GM19452 (cell line): ENCODE results near the gene RTN4RL2.

ENCODE experiments used
- ATAC-seq: cut with Tn5 transposase; IDR thresholded peaks from one replicate; pipeline ENCODE4 v1.9.1; 2021; ENCODE audit not compliant: unreplicated experiment

Gene RTN4RL2

GRCh38 chr11:57498540-57498939 lies 38.2 kb downstream of the RTN4RL2 start:
- ATAC-seq, result no peak

GRCh38 chr11:57499413-57499982 lies 39.2 kb downstream of the RTN4RL2 start:
- peak; percentile 99 for ATAC-seq

- ATAC-seq, result no peak
Observed at GRCh38 chr11:57499983-57500461, 39.7 kb downstream of the RTN4RL2 start.

GRCh38 chr11:57500515-57500914 lies 40.2 kb downstream of the RTN4RL2 start:
- ATAC-seq, result no peak

GRCh38 chr11:57500926-57501325 lies 40.6 kb downstream of the RTN4RL2 start:
- ATAC-seq, result no peak

DNA sequence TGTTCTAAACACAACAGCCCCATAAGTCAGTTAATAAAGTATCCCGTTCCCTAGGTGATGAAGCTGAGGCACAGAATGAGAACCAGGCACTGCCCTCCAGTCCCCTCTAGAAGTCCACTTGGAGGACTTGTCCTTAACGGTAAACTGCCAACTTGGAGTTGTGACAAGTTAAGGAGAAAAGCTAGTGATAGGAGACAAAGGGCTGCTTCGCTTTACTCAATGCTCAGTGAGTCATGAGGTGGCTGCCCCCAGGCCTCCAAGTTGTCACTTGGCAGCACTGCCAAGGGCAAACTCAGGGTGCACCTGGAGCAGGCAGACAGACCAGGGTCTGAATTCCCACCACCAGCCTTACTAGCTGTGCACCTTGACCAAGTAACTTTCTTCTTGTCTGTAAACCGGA lies 41.6 kb downstream of the RTN4RL2 start:
- no peak for ATAC-seq

DNA sequence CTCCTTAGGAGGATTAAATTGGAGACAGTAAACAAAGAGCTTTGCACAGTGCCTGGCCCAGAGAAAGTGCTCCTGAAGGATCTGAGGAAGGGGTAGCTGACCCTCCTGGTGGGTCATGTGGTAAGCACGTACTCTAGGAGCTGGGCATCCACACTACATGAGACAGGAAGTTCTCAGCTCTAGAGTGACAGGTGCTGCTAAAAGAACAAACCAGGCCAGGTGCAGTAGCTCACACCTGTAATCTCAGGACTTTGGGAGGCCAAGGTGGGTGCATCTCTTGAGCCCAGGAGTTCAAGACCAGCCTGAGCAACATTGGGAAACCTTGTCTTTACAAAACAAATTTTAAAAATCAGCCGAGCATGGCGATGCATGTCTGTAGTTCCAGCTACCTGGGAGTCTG lies 42.0 kb downstream of the RTN4RL2 start:
- ATAC-seq, result no peak

- ATAC-seq, result no peak
Observed at GRCh38 chr11:57502870-57503269, 42.5 kb downstream of the RTN4RL2 start.

- ATAC-seq, result no peak
Observed at GRCh38 chr11:57504511-57504910, 44.2 kb downstream of the RTN4RL2 start.

GRCh38 chr11:57506522-57506921 lies 46.2 kb downstream of the RTN4RL2 start:
- no peak for ATAC-seq

- no peak for ATAC-seq
Observed at GRCh38 chr11:57508341-57509170, 48.2 kb downstream of the RTN4RL2 start.

- no peak for ATAC-seq
Observed at GRCh38 chr11:57511741-57512430, 51.6 kb downstream of the RTN4RL2 start.

DNA sequence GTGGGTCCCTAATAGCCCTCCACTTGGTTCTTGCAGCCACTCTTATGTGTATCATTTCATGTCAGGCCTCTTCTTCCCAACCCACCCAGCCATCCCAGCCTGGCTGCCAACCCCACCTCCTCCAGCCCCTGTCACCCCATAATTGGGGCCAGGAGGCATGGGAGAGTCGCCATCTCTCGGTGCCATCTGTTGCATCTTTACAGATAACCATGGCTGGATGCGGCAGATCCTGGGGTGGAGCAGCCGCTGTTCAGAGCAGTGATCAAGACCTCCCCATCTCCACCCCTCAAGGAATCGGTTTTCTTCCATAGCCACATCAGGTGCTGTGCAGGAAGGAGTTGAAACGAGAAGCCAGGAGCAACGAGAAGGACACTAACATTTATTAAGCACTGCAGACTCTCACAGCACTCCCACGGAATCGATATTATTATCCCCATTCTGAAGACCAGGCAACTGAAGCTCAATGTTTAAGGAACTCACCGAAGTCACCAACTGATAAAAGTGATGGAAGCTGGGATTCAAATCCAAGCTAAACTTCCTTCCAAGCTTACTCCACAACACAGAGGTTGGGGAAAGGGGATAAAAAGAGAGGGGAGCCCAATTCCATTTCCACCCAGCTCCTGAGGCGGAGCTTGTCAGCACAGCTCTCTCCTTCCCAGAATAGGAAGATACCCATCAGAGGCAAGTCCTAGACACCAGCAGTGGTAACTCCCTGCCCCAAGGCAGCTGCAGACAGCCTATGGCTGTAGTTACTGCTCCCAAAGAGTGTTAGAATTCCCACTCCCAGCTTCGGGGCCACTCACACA lies 52.5 kb downstream of the RTN4RL2 start:
- no peak for ATAC-seq

- no peak for ATAC-seq
Observed at GRCh38 chr11:57513452-57513795, 53.1 kb downstream of the RTN4RL2 start.

GRCh38 chr11:57513911-57514537 lies 53.7 kb downstream of the RTN4RL2 start:
- peak; percentile 35 for ATAC-seq

DNA sequence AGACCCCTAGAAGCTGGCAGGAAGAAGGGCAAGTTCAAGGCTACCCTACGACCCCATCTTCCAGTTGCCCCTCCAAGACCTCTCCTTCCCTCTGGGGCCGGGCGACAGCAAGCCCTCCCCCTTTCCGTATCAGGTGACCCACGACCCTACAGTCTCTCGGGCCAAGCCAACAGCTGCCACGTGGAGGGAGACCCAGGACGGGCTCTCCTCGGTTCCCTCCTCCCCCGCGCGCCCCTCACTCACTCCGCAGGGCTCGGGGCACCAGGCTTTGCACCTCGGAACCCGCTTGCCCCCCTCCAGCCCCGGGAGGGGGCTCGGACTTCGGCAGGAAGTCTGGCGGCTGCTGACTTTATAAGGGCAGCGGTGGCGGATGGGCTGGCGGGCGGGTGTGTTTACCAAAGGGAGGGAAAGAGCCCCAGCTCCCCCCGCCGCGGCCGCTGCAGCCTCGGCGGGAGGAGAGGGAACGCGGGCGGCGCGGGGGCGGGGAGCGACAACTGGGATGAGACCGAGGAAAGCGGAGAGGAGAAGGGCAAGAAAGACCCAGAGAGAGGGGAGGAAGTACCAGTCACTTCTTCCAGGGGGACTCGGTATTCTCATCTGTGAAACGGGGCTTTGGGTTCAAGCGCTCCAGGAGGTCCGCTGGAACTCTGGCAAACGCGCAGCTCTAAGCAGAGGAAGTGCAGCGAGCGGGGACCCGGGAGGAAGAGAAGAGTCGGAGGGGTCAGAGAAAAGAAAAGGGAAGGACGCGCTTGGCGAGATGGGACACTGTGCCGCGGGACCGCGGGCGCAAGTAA lies 54.4 kb downstream of the RTN4RL2 start:
- ATAC-seq, result peak; percentile 45

DNA sequence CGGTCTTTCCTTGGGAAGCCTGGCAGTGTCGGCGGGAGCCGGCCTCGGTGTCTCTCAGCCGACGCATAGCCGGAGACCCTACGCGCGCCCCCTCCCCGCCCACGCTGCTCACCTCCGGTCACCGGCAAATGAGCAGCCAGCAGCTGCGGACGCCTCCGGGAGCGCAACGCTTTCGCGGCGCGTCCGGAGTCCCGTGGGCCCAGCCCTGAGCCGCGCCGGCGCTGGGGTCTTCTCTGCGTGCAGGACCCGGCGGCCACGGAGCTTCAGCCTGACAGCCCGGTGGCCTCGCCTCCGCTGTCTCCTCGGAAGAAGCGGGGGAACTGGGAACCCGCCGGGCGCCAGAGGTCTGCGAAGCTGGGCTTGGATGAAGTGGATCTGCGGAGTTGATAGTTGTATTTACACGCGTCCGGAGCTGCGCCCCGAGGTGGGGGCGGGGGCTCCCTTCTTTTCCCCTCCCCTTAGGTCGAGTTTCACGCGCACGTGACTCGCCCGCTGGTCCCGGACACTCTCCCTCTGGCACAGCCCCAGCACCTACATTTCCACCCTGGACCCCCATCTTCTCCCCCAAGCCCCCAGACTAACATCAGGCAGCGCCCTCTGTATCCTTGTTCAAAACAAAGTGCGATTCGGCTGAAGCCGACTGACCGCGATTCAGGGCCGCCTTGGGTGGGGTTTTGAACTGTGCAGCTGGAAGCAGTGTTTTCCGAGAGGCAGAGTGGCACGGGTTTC lies 55.2 kb downstream of the RTN4RL2 start, which contains the start of gene SLC43A1:
Gene SLC43A1 (minus strand): TSS at position 371 of the 729 bp plus-strand sequence. CDS start 1,591 bp downstream, outside the sequence.
- peak; percentile 40 for ATAC-seq

DNA sequence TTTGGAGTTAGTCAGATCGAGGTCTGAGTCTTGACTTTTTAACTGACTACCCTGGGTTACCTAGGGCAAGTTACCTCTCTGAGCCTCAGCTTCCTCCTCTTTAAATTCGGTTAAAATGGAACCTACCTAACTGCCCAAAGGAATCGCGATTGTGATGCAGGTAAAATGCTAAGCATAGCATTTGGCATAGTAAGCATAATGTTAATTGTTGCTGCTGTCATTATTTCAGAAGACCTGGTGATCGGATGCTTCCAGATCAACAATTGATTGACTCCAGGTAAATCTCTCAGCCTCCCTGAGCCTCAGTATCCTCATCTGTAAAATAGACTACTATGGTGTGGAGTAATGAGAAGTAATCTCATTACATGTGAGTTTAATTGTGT lies 55.7 kb downstream of the RTN4RL2 start:
- ATAC-seq, result no peak

DNA sequence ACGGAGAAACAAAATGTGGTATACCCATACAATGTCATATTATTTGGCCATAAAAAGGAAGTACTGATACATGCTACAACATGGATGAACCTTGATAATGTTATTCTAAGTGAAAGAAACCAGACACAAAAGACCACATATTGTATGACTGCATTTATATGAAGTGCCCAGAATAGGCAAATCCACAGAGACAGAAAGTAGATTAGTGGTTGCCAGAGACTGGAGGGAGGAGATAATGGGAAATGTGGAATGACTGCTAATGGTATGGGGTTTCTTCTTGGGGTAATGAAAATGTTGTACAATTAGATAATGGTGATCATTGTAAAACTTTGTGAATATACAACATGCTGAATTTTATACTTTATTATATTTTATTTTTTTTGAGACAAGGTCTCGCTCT lies 60.8 kb downstream of the RTN4RL2 start:
- ATAC-seq, result no peak
